Measurements from ENCODE around the gene ABHD1.

ABHD1 gene

GRCh38 chr2:27084297-27085061 lies 39.1 kb upstream of the ABHD1 start:
- TF ChIP-seq ZFP3 (CRISPR knock-in tag; IDR thresholded peaks at IDR 0.05) (no peak), CSRNP3 (CRISPR knock-in tag; IDR thresholded peaks at IDR 0.05) (no peak), POU6F1 (CRISPR knock-in tag; IDR thresholded peaks at IDR 0.05; ENCODE audit: borderline replicate concordance, low read depth) (no peak), TSHZ2 (CRISPR knock-in tag; IDR thresholded peaks at IDR 0.05) (no peak), PPARA (CRISPR knock-in tag; IDR thresholded peaks at IDR 0.05; ENCODE audit: borderline replicate concordance) (no peak), TCF4 (CRISPR knock-in tag; IDR thresholded peaks at IDR 0.05; ENCODE audit: borderline replicate concordance) (no peak), ZNF70 (CRISPR knock-in tag; IDR thresholded peaks at IDR 0.05) (no peak), BACH2 (CRISPR knock-in tag; IDR thresholded peaks at IDR 0.05; ENCODE audit: borderline replicate concordance) (no peak), OSR1 (CRISPR knock-in tag; IDR thresholded peaks at IDR 0.05) (no peak), TOX (CRISPR knock-in tag; IDR thresholded peaks at IDR 0.05; ENCODE audit: borderline replicate concordance) (no peak), SNAI2 (CRISPR knock-in tag; IDR thresholded peaks at IDR 0.05) (no peak), ESRRG (CRISPR knock-in tag; IDR thresholded peaks at IDR 0.05) (no peak), PATZ1 (CRISPR knock-in tag; IDR thresholded peaks at IDR 0.05; ENCODE audit: borderline replicate concordance) (no peak), ZC3H10 (CRISPR knock-in tag; IDR thresholded peaks at IDR 0.05) (no peak), CSDC2 (CRISPR knock-in tag; IDR thresholded peaks at IDR 0.05) (no peak), GLIS3 (CRISPR knock-in tag; IDR thresholded peaks at IDR 0.05) (no peak), ZFP30 (CRISPR knock-in tag; IDR thresholded peaks at IDR 0.05) (no peak)
- no peak for ATAC-seq

- ATAC-seq, result no peak
- TF ChIP-seq ZNF70 (CRISPR knock-in tag; IDR thresholded peaks at IDR 0.05), result no peak
- no peak for TF ChIP-seq CREB5 (CRISPR knock-in tag; IDR thresholded peaks at IDR 0.05; ENCODE audit: low read depth)
- TF ChIP-seq BACH2 (CRISPR knock-in tag; IDR thresholded peaks at IDR 0.05; ENCODE audit: borderline replicate concordance), result no peak
- TF ChIP-seq TSHZ2 (CRISPR knock-in tag; IDR thresholded peaks at IDR 0.05), result no peak
- TF ChIP-seq GLIS3 (CRISPR knock-in tag; IDR thresholded peaks at IDR 0.05), result no peak
- TF ChIP-seq OSR1 (CRISPR knock-in tag; IDR thresholded peaks at IDR 0.05), result no peak
- TF ChIP-seq RARB (CRISPR knock-in tag; IDR thresholded peaks at IDR 0.05), result no peak
These were observed 38.4 kb upstream of the ABHD1 start for GRCh38 chr2:27085062-27085672.
